Posterior cingulate gyrus (tissue), 11 donors: Measurements from ENCODE around the gene ANXA8.
"Not testable (repeated sequence)": the region's sequence is repeated elsewhere in the genome, so short reads cannot be mapped to it uniquely, and the experiment has no call there.

Experiments
- DNase-seq, 10 donors: peaks; one replicate each; pipeline versions ENCODE4 v3.0.0 to v3.0.0-alpha.2; 2020 to 2021; ENCODE audit warnings: mixed read lengths in 3 of 10
- intact Hi-C: fragments of 100-400 bp; cut with DNase I; formaldehyde crosslinking; loops from one replicate; pipeline ENCODE4 v1.15.1; 2023

Gene ANXA8, protein sequence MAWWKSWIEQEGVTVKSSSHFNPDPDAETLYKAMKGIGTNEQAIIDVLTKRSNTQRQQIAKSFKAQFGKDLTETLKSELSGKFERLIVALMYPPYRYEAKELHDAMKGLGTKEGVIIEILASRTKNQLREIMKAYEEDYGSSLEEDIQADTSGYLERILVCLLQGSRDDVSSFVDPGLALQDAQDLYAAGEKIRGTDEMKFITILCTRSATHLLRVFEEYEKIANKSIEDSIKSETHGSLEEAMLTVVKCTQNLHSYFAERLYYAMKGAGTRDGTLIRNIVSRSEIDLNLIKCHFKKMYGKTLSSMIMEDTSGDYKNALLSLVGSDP

DNA sequence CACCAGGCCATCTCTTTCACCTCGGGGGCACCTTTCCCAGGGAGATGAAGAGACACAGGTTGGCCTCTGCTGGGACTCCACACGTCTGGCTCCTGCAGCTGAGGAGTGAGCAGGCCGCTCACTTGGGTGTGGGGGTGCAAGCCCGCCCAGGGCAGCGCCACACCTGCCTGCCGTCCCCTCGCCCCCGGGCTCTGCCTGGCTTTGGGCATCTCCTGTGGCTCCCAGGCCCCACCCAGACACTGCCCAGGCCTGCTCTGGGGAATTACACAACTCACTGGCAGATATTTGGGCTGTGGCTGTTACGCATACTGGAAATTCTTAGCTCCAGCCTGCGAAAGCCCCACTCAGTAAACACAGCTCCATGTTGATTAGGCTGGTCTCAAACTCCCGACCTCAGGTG, at the start of gene ANXA8:
ANXA8 (minus strand) TSS at position 193 of the 400 bp plus-strand sequence; CDS start at position 11, 182 bp downstream.
- DNase-seq: peak in 1 of 10 donors; percentile 80
- intact Hi-C loops: not testable (repeated sequence)

DNA sequence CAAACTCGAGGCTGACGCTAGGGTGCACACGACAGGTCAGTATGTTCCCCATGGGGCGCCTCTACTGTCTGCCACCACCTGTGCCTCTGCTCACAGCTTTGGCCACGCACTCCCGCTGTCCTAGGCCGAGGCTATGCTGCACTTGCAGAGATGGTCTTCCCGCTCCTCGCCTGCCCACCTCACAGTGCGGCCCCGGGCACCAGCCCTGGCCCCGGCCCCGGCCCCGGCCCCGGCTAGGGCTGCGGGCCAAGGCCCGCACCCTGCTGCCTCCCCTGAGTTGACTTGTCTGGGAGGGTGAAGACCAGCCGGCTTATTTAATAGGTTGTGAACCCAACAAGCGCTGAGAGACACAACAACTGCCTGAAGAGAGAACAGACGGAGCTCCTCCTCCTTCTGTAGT, 39.6 kb upstream of the ANXA8 start, which contains the start of gene AGAP9:
AGAP9 (minus strand) TSS at position 164 of the 400 bp plus-strand sequence; CDS start at position 52, 112 bp downstream.
- DNase-seq: peak in 1 of 10 donors; percentile 67
- intact Hi-C loops: not testable (repeated sequence)

DNA sequence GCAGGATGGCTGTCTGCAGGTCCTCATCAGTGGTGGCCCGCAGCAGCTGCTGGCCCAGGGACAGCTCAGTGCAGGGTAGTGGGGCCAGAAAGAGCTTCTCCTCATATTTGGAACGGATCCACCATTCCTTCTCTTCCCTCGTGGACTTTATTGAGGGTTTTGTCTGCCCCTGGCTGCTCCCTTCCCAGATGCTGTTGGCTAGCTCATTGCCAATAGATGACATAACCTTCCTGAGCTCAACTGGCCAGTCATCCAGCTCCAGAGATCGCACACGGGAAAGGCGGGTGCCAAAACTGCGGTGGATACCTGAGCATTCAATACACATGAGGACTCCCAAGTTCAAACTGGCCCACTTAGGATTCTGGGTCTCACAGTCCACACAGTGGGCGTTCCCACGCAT, 18.4 kb upstream of the ANXA8 start:
- intact Hi-C loops, DNase-seq: not testable (repeated sequence)

DNA sequence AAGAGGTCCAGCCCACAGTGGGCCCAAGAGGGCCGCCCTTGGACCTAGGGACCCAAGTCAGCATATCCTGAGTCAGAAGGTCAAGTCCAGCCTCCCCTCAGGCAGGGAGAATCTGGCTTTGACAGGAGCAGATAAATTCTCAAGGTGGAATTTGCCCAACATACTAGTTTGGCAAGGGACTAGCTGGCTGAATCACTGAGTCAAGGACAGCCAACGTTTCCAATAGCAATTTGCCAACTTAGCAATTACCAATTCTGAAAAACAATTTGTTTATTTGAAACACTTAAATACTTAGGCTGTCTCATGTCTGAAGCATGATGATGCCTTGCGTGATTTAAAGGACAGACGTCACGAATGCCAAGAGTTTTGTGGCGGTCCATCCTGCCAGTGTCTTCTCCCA, 10.3 kb upstream of the ANXA8 start:
- intact Hi-C loops, DNase-seq: not testable (repeated sequence)

DNA sequence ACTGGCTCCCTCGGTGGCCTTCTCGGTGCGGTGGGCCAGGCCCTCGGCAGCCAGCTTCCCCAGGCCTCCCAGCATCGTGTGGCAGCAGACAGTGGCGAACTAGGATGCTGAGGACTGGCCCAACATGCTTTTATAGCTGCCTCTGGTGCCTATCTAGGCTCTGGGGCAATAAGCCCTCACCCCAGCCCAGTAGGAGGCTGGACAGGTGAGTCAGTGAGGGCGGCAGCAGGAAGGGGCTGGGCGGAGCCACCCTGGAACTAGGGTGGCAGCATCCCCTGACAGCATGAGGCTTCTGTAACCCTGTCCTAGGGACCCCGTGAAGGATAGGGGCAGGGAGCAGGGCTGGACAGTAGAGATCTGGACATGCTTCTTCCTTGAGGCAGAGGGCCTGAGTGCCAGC, 7.7 kb upstream of the ANXA8 start, which contains the start of gene FAM25G:
FAM25G (minus strand) TSS at position 101 of the 400 bp plus-strand sequence; CDS start at position 75, 26 bp downstream.
- DNase-seq: peak in 1 of 10 donors; percentile 39
- intact Hi-C loops: not testable (repeated sequence)

DNA sequence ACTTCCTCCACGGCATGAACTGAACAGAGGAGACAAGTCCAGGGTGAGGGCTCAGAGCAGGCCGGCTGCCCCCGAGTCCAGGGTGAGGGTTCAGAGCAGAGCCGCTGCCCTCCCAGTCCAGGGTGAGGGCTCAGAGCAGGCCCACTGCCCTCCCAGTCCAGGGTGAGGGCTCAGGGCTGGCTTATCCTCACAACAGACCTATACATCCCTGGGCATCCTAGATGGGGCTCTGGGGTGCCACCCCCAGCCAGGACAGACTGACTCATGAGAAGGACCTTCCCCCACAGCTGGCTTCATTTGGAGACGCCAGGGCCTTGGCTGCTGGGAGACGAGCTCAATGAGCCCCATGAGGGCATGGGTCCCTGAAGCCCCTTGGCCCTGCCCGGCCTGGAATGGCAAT, 5.7 kb upstream of the ANXA8 start:
- intact Hi-C loops: not testable (repeated sequence)
- DNase-seq: peak in 1 of 10 donors; percentile 66

DNA sequence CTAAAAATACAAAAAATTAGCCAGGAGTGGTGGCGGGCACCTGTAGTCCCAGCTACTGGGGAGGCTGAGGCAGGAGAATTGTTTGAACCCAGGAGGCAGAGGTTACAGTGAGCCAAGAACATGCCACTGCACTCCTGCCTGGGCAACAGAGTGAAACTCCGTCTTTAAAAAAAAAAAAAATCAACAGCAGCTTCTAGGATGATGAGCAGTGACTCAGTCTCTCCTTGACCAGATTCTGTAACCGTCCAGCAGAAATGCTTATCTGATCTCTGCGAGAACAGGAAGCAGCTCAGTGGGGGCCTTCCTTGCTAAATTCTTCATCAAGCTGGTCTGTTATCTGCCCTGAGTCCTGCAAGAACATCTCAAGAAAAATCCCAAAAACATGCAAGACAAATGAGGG, 2.0 kb upstream of the ANXA8 start:
- intact Hi-C loops, DNase-seq: not testable (repeated sequence)

DNA sequence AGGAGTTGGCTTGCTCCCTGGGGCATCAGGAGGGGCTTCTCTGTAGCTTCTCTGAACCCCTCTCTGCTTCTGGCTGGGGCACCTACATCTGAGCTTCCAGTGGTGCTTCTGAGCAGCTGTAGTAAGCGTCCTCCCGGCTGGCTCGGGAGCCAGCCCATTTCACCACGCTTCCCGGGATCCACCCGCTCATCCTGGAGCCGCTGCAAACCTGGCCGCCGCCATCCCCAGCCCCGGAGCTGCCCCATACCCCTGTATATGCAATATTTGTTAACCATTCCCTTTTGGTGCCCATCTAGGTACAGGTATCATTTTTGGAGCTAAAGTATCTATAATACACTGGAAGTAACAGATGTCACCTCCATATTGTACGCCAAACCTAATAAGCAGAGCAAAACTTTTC, 871 bp upstream of the ANXA8 start:
- peak in 1 of 10 donors; percentile 63 for DNase-seq
- intact Hi-C loops: not testable (repeated sequence)

DNA sequence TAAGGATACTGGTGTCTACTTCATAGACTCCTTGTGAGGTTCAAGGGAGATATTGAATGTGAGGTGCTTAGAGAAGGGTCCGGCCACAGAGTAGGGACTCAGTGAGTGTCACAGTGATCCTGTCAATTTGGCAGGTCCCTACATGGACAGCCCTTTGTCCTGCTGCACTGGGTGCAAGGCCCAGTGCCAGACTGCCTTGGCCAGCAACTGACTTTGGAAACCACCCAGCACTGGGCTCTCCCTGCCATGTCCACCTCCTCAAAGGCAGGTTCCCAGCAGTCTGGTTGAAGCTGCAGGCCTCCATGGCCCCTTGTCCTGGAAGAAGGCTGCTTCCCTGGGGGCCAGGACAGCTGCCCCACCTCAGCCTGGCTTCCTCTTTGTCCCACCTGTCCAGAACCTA, 1.5 kb downstream of the ANXA8 start:
- DNase-seq, intact Hi-C loops: not testable (repeated sequence)

DNA sequence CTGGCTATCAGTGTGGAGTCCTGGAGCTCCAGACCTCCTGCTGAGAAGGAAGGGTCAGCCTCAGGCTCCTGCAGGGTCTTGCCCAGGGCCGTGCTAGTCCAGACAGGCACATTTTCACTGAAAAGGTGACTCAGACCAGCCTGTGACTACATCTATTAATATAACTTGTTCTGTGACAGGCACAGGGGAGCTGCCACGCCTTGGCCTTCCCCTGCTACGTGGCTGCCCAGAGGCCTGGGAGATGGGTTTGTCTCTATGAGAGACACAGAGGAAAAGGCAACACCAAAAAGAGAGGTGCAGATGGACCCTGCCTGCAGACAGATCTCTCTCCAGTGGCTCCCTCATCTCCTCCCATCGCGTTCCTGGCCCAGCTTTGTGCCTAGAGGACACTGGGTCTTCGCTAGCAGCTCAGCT, 2.1 kb downstream of the ANXA8 start:
- DNase-seq, intact Hi-C loops: not testable (repeated sequence)

DNA sequence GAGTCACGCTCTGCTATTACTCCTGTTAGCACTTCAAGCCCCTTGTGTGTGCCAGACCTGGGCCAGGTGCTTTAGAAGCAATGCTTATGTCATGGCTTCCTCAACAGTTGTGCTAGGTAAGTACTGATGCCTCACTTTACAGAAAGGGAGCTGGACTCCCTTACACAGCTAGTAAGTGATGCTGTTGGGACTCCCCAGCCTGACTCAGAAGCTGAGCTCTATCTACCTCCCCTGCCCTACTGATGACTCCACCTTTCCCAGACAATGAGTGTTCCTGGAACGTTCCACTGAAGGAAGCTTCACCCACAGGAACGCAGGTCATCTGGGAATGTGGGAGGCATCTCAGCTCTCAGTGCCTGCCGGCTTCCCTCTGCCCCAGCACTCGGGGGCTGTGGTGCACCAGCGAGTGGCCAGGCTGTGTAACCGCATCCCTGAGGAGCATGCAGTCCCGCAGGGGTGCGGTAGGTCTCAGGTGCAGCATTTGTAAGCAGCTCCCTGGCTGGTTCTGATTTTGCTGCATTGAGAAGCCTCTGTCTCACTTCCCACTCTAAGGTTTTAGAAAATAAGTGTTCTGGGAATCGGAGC, 2.6 kb downstream of the ANXA8 start:
- DNase-seq: peak in 2 of 10 donors; percentile 52 to 68
- intact Hi-C loops: not testable (repeated sequence)

DNA sequence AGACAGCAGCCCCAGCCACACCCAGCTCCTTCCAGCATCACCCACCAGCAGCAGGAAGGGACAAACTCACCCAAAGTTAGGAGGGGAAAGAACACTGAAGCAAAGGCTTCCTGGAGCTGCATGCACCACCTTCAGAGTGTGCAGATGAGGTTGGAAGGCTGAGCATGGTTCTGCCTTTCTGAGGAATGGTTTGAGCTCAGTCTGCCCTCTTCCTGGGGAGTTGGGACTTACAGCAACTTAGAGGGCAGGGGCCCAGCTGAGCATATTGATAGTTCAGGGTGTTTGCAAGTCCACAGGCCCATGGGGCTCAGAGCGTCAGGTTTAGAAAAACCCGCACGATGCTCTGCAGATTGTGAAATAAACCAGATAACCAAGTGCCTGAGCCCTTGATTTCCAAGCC, 3.8 kb downstream of the ANXA8 start:
- intact Hi-C loops, DNase-seq: not testable (repeated sequence)

DNA sequence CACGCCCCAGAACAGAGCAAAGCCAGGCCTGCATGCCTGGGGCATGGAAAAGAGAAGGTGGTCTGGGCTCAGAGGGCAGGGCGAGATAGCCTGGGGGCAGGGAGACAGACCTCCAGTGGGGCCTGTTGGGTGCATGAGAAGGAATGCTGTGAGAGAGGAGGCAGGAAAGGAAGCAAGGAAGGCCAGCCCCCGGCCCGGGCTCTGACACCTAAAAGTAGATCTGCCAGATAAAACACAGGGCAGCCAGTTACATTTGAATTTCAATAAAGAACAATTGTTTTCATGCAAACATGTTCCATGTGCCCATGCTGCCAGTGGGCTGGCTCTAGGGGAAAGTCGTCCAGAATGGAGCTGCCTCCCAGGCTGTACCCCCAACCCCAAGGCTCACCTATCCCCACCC, 5.8 kb downstream of the ANXA8 start:
- intact Hi-C loops: not testable (repeated sequence)
- peak in 1 of 10 donors; percentile 67 for DNase-seq

DNA sequence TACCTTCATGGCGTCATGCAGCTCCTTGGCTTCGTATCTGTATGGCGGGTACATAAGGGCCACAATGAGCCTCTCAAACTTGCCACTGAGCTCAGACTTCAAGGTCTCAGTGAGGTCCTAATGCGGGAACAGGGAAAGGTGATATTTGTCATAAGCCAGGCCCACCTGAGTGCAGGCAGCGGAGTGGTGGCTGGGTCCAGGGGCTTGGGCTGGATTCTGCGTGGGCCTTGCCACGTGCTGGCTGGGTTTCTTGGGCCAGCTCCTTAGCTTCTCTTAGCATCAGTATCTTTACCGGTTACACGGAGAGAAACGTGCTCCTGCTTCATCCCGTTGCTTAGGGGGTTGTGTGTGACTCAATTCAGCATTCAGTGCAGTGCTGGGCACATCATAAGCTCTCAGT, 6.8 kb downstream of the ANXA8 start:
- intact Hi-C loops: not testable (repeated sequence)
- DNase-seq: peak in 2 of 10 donors; percentile 62 to 75

DNA sequence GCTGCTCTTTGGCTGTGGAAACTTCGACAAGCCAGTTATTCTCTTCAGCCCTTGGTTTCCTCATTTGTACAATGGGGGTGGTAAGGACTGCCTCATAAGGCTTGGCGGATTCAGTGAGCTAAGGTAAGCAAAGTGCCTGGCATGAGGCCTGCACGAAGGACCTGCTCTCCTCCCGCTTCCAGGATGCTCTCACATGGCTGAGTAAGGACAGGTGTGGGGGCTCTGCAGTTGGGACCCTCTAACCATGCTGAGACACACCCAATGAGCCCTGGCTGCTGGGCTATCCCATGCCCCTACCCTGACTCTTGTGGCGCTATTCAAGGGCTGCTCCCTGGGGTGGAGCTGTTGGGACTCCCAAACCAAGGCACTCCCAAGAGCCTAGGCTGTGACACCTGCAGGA, 8.8 kb downstream of the ANXA8 start:
- intact Hi-C loops: not testable (repeated sequence)
- peak in 1 of 10 donors; percentile 76 for DNase-seq

DNA sequence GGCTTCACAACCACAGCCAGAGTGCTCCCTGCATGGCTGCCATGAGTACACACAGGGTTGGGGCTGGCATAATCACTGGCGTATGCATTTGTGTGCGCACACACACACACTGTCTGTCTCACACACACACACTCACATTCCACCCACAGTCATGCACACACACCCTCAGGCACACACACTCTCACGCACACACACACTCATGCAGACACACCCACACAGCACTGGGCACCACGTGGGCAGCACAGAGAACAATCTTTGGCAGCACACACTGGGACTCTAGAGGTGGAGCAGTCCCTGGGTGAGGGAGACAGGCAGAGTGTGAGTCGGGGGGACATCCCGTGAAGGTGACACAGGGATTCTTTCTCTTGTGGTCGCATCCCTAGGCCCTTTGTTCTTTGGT, 10.4 kb downstream of the ANXA8 start:
- intact Hi-C loops, DNase-seq: not testable (repeated sequence)

DNA sequence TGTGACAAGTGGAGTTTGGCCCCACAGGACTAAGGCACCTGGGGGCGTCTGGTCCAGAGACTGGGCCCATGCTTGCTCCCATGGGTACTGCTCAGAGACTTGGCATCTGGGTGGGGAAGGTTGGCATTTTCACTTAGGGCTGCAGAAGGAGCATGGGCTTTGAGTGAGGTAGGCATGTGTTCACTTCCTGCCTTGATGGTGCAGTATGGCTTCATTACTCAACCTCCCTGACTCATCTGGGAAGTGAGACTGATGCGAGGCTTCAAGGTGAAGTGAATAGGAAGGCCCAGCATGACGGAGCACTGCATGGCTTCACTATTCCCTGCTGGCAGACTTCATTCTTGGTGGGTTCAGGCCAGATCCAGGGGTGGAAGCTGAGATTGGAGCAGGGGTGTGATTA, 11.3 kb downstream of the ANXA8 start:
- DNase-seq, intact Hi-C loops: not testable (repeated sequence)

DNA sequence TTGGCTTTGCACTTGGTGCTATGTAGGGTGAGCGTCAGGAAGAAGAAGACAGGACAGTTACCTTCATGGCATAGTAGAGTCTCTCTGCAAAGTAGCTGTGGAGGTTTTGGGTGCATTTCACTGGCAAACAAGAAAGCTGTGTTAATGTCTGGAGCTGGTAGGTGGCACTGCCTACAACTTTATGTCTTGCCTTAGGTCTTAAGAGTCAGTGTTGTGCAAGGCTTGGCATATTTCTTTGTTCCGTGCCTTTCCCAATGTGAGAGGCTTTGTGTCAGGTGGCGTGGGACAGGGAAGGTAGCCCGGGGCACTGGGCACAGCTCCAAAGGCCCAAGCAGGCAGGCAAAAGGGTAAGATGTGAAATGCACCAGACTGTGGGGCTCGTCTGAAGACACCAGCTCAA, 11.8 kb downstream of the ANXA8 start:
- DNase-seq, intact Hi-C loops: not testable (repeated sequence)

DNA sequence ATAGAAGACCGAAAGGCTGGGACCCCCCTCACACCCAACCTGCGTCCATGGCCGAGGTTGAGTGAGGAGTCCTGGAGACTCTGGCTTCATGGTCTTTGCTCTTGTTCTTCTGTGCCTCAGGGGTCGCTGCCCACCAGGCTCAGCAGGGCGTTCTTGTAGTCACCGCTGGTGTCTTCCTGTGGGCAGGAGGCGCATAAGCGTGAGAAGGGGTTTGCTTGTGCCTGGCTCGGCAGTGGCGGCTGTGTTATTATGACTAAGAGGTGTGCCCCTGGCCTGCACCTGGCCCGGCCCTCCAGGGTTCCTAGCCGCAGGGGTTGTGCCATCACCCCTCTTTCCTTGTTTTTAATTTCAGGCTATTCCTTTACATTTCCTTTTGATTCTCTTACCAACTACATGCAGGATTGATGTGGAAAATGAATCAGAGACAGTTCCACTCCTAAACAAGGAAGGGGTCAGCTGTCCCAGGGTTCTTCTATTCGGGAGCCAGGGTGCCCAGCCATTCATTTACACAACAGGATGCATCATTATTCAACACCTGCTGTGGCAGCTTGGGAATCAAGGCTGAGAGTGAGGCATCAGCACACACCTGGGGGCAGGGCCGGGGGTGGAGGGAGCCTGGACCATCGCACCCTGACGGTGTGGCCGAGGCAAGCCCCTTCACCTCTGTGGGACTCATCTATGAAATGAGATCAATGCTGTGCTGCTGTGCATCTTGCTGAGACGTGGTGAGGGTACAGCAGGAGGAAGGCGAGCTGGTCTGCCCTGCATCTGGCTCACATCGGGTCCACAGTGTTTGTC, 15.0 kb downstream of the ANXA8 start:
- peak in 1 of 10 donors; percentile 77 for DNase-seq
- intact Hi-C loops: not testable (repeated sequence)

DNA sequence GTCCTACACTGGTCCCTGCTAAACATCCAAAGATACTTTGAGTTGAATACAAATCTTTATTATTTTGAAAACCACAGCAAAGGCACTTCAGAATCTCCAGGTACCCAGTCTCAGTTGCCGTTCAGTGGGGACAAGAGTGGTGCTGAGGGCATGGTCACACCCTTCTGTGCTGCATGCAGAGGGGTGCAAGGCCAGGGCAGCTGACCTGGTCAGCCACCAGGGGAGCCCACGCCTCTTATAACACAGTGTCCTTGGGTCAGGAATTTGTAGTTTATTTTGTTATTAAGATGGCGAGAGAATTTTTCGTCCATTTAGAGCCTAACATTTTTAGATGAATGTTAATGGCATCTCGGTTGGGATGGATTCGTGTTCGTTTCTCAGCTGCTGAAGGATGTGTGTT, 16.0 kb downstream of the ANXA8 start:
- intact Hi-C loops: not testable (repeated sequence)

DNA sequence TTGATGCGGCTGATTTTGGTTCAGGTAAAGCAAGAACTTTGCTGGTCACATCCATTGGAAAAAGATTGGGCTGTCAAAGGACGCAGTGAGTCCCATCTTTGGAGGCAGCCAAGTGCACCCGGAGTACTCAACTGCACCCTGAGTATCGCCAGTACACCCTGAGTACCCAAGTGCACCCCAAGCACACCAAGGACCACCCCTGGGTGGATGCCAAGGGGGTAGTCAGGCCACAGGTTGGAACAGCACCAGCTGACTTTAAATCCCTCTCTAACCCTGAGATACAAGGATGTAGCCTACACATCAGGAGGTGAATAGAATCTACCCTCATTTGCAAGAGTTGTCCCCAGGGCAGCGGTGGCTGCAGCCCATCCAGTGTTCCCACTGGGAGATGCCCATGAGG, 16.5 kb downstream of the ANXA8 start:
- intact Hi-C loops: not testable (repeated sequence)
- DNase-seq: peak in 1 of 10 donors; percentile 51

More for the DNA sequence above, 16.0 kb downstream of the ANXA8 start:
- not testable (repeated sequence) for DNase-seq
